WTC11 (cell line): ENCODE measurements around the gene GNPTG. TPM values are rescaled to one million over a fixed set of nuclear protein-coding genes. Genes with fewer than 3 reads are reported as not detected.

Experiments used
- ATAC-seq: fragments of 200-7000 bp; cut with Tn5 transposase; 2 replicates; pipeline ENCODE4 v1.10.0; 2021; ENCODE audit warnings: mild to moderate bottlenecking, moderate library complexity
- CTCF ChIA-PET: fragments of 300-600 bp; sonication (Branson Sonifier 250); formaldehyde crosslinking; loops from one replicate; lab custom pipeline; 2021; ENCODE audit warnings: antibody characterized with exemption; lab: Charles Lee
- POLR2A ChIA-PET: fragments of 350-600 bp; sonication (Branson Sonifier 250); formaldehyde crosslinking; loops from one replicate; lab custom pipeline; 2021; ENCODE audit warnings: antibody characterized with exemption; lab: Charles Lee
- DNase-seq: peaks from one replicate; pipeline ENCODE4 v3.0.0; 2021; ENCODE audit warnings: low spot score
- H3K27ac Mint-ChIP-seq: 2 replicates; pipeline ENCODE4 v1.8.0; 2021; ENCODE audit warnings: mixed read lengths
- H3K27me3 Mint-ChIP-seq: 2 replicates; pipeline ENCODE4 v1.8.0; 2021; ENCODE audit warnings: low read depth, mild to moderate bottlenecking, moderate library complexity, mixed read lengths
- H3K36me3 Mint-ChIP-seq: 2 replicates; pipeline ENCODE4 v1.8.0; 2021; ENCODE audit warnings: mixed read lengths
- H3K4me1 Mint-ChIP-seq: 2 replicates; pipeline ENCODE4 v1.8.0; 2022; ENCODE audit warnings: mixed read lengths
- H3K4me3 Mint-ChIP-seq: 2 replicates; pipeline ENCODE4 v1.8.0; 2021; ENCODE audit warnings: mild to moderate bottlenecking, moderate library complexity, mixed read lengths
- H3K9me3 Mint-ChIP-seq: 2 replicates; pipeline ENCODE4 v1.8.0; 2021; ENCODE audit warnings: mixed read lengths
- CREB1 ChIP-seq: sonication (generic); formaldehyde crosslinking; IDR thresholded peaks from 2 replicates; pipeline ENCODE4 v1.8.0; 2023; ENCODE audit warnings: mild to moderate bottlenecking, missing genetic modification reagents
- FOXP1 ChIP-seq: sonication (generic); formaldehyde crosslinking; IDR thresholded peaks from 2 replicates; pipeline ENCODE4 v1.8.0; 2022; ENCODE audit warnings: missing genetic modification reagents, mild to moderate bottlenecking, moderate library complexity, borderline replicate concordance
- GRHL2 ChIP-seq: fragments of 250-450 bp; sonication (Bioruptor Pico); IDR thresholded peaks from 2 replicates; pipeline ENCODE4 v1.8.0; 2022; ENCODE audit warnings: mild to moderate bottlenecking, moderate library complexity; ENCODE audit not compliant: insufficient replicate concordance, severe bottlenecking
- HMGA2 ChIP-seq: fragments of 250-450 bp; sonication (Bioruptor Pico); IDR thresholded peaks from 2 replicates; pipeline ENCODE4 v1.4.0; 2021; ENCODE audit warnings: mild to moderate bottlenecking, moderate library complexity
- NFYB ChIP-seq: sonication (generic); formaldehyde crosslinking; conservative IDR thresholded peaks from 2 replicates; pipeline ENCODE4 v1.8.0; 2022; ENCODE audit warnings: low read depth, missing genetic modification reagents
- RORB ChIP-seq: fragments of 250-450 bp; sonication (Bioruptor Pico); IDR thresholded peaks from 2 replicates; pipeline ENCODE4 v1.9.0; 2021; ENCODE audit warnings: mild to moderate bottlenecking
- TP53 ChIP-seq: sonication (generic); formaldehyde crosslinking; IDR thresholded peaks from 2 replicates; pipeline ENCODE4 v1.8.1; 2023; ENCODE audit warnings: mild to moderate bottlenecking, missing genetic modification reagents
- ZNF121 ChIP-seq: sonication (generic); formaldehyde crosslinking; IDR thresholded peaks from 2 replicates; pipeline ENCODE4 v1.8.0; 2023; ENCODE audit warnings: missing genetic modification reagents
- total RNA-seq: library from RNA; stranded (reverse); gene quantifications from 3 replicates; pipeline ENCODE4 v1.2.3, GENCODE V29; 2021
- TF ChIP-seq, protein P1 (sequence below): sonication (generic); formaldehyde crosslinking; IDR thresholded peaks from 2 replicates; pipeline ENCODE4 v1.8.0; 2022; ENCODE audit warnings: mild to moderate bottlenecking, missing genetic modification reagents
- TF ChIP-seq, protein P2 (sequence below): fragments of 250-450 bp; sonication (Bioruptor Pico); conservative IDR thresholded peaks from 2 replicates; pipeline ENCODE4 v1.9.0; 2021; ENCODE audit warnings: mild to moderate bottlenecking

The GNPTG gene
- total RNA-seq, 1 experiment from 2014 or later, result 35.9 TPM

DNA sequence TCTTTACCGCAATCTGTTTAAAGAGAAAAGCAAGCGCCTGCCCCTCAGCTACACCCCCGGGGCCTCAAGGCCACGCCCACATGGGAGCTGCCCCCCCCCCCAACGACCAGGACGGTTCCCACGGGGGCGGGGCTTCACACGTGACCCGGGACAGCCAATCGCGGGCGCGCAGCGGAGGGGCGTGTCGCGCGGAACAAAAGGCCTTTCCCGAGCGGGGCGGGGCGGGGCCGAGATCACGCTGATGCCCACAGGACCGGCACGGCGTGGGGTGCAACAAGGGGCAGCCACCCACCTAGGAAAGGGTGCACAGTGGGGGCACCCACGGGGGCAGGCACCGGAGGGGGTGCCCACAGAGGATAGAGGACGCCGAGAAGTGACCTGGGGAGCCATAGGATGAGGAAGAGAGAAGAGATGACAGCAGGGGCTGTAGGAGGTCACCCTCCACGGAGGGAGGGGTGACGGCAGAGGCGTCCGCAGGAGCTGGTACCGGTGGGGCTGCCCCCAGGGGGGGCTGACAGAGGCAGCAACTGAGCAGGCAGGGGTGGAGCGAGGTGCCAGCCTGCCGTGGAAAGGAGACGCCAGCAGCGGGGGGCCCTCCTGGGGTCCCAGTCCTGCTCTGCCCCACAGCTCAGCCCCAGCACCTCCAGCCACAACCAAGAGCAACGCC, 56.6 kb downstream of the GNPTG start (continued):
- TF ChIP-seq NFYB (CRISPR knock-in tag) (peak; percentile 84), HMGA2 (CRISPR knock-in tag) (no peak), TP53 (CRISPR knock-in tag) (no peak), RORB (CRISPR knock-in tag) (no peak), GRHL2 (no peak), FOXP1 (CRISPR knock-in tag) (0 out of 2 replicates have a peak, but pooled peaks have one; percentile 34)
- TF ChIP-seq, protein P1, sequence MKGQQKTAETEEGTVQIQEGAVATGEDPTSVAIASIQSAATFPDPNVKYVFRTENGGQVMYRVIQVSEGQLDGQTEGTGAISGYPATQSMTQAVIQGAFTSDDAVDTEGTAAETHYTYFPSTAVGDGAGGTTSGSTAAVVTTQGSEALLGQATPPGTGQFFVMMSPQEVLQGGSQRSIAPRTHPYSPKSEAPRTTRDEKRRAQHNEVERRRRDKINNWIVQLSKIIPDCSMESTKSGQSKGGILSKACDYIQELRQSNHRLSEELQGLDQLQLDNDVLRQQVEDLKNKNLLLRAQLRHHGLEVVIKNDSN (CRISPR knock-in tag), result peak; percentile 97
- TF ChIP-seq, protein P2, sequence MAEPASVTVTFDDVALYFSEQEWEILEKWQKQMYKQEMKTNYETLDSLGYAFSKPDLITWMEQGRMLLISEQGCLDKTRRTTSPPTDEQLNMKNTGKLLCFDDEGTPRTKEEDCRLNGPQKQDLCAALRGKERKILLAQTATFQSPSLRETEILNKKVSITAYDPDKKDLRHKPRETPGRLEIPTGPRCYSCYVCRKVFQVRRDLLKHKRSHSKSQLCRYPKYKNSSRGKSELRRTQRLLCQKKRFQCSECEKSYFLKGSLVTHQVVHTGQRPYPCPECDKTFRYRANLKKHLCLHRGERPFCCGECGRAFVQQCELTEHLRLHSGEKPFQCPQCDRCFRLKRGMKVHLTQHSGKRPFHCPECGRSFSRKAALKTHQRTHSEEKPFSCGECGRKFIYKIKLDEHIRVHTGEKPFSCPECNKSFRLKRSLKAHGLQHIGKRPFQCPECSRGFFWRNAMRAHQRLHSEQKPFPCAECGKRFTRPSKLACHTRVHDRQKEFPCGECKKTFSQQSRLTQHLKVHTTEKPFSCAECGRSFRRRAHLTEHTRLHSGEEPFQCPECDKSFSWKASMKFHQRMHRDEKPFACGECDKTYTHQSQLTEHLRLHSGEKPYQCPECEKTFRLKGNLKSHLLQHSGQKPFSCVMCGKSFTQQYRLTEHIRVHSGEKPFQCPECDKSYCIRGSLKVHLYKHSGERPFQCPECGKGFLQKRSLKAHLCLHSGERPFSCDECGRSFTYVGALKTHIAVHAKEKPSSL, result no peak

DNA sequence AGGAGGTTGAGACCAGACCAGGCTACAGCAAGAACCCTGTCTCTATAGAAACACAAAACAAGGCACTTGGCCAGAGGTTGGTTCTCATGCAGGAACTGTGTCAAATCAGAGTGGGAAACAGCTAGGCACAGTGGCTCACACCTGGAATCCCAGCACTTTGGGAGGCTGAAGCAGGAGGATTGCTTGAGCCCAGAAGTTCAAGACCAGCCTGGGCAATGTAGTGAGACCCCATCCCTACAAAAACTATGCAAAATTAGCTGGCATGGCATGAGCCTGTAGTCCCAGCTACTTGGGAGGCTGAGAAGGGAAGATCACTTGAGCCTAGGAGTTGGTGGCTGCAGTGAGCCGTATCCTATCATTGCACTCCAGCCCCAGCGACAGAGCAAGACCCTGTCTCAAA, 61.1 kb downstream of the GNPTG start:
- ChIA-PET POLR2A (interaction anchor here (0.7 kb wide), 1 partner anchor 82 kb away, joined by 11 read pairs; no protein-coding TSS in a partner anchor), CTCF (interaction anchor here (0.7 kb wide), 1 partner anchor 102 kb away, joined by 4 read pairs; no protein-coding TSS in a partner anchor)
- H3K9me3 Mint-ChIP-seq, result no peaks in the 10 kb centered on the region
- DNase-seq (no peak), ATAC-seq (no peak)
- H3K27me3 Mint-ChIP-seq, result no peaks in the 10 kb centered on the region; the same call in 1 of the 2 replicates
- H3K4me3 Mint-ChIP-seq, result no peak overlapping the region
- no peak overlapping the region for H3K27ac Mint-ChIP-seq
- TF ChIP-seq CREB1 (no peak), ZNF121 (CRISPR knock-in tag) (peak; percentile 76)
- H3K4me1 Mint-ChIP-seq, result 0 out of 2 replicates have a peak, but pooled peaks cover 4% of the 10 kb centered on the region
- no peaks in the 10 kb centered on the region for H3K36me3 Mint-ChIP-seq

Other genes with a start within 250 kb of the GNPTG start
- gene CACNA1H, start 198.8 kb upstream of the GNPTG start, total RNA-seq, result 38.0 to 46.9 TPM (median 46.4 TPM) in 3 replicates
- gene TPSG1, start 126.7 kb upstream of the GNPTG start, total RNA-seq, result not detected in 3 replicates
- 0.18 to 0.44 TPM in 2 of 3 replicates, not detected in the other for gene TPSB2, start 121.7 kb upstream of the GNPTG start, total RNA-seq
- 0.53 TPM in 1 of 3 replicates, not detected in the others for gene TPSAB1, start 111.2 kb upstream of the GNPTG start, total RNA-seq
- 0.31 to 1.5 TPM (median 0.94 TPM) in 3 replicates for gene TPSD1, start 95.9 kb upstream of the GNPTG start, total RNA-seq
- gene UBE2I, start 42.3 kb upstream of the GNPTG start, total RNA-seq, result 211 to 229 TPM (median 222 TPM) in 3 replicates
- 15.2 to 18.8 TPM (median 16.5 TPM) in 3 replicates for gene BAIAP3, start 18.3 kb upstream of the GNPTG start, total RNA-seq
- gene TSR3, start 53 bp upstream of the GNPTG start, total RNA-seq, result 63.0 to 66.3 TPM (median 66.2 TPM) in 3 replicates
- 42.0 to 53.3 TPM (median 42.3 TPM) in 3 replicates for gene UNKL, start 62.8 kb downstream of the GNPTG start, total RNA-seq
- gene UQCC4, start 68.8 kb downstream of the GNPTG start, total RNA-seq, result 16.2 to 17.0 TPM (median 16.9 TPM) in 3 replicates
- not detected in 3 replicates for gene PERCC1, start 79.1 kb downstream of the GNPTG start, total RNA-seq
- 0.46 to 1.2 TPM (median 1.1 TPM) in 3 replicates for gene CCDC154, start 92.6 kb downstream of the GNPTG start, total RNA-seq
- 80.6 to 94.1 TPM (median 90.0 TPM) in 3 replicates for gene CLCN7, start 123.1 kb downstream of the GNPTG start, total RNA-seq
- 0.16 to 0.26 TPM (median 0.18 TPM) in 3 replicates for gene PTX4, start 137.0 kb downstream of the GNPTG start, total RNA-seq
- 67.8 to 86.7 TPM (median 71.6 TPM) in 3 replicates for gene TELO2, start 141.4 kb downstream of the GNPTG start, total RNA-seq
- 0.18 to 0.35 TPM (median 0.30 TPM) in 3 replicates for gene TMEM204, start 181.7 kb downstream of the GNPTG start, total RNA-seq